GM12801 (cell line): ENCODE data around the gene ATG12.

Experiments
- TF ChIP-seq, protein P1 (sequence below): IDR thresholded peaks from one replicate; pipeline ENCODE4 v1.5.1; 2011; ENCODE audit warnings: control low read depth; ENCODE audit not compliant: insufficient read length; ENCODE audit errors: extremely low read depth

Gene ATG12

DNA sequence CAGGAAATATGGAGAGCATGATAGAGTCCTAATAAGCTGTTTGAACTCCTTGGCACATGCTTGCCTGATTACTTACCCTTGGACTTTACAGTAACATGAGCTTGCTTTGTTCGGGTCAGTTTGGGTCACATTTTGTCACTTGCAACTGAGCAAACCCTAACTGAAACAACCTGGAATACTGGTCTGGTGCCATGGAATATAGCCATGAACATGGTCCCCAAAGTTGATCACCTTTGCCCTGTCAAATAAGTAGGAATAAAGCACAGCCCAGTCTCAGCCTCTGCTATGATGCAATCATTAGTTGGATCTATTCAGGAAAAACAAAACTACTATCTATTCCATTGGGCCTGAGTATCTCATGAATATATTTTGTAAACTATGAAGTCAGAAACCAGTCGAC is 43.1 kb downstream of the ATG12 start:
- TF ChIP-seq, protein P1, sequence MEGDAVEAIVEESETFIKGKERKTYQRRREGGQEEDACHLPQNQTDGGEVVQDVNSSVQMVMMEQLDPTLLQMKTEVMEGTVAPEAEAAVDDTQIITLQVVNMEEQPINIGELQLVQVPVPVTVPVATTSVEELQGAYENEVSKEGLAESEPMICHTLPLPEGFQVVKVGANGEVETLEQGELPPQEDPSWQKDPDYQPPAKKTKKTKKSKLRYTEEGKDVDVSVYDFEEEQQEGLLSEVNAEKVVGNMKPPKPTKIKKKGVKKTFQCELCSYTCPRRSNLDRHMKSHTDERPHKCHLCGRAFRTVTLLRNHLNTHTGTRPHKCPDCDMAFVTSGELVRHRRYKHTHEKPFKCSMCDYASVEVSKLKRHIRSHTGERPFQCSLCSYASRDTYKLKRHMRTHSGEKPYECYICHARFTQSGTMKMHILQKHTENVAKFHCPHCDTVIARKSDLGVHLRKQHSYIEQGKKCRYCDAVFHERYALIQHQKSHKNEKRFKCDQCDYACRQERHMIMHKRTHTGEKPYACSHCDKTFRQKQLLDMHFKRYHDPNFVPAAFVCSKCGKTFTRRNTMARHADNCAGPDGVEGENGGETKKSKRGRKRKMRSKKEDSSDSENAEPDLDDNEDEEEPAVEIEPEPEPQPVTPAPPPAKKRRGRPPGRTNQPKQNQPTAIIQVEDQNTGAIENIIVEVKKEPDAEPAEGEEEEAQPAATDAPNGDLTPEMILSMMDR, result no peak

DNA sequence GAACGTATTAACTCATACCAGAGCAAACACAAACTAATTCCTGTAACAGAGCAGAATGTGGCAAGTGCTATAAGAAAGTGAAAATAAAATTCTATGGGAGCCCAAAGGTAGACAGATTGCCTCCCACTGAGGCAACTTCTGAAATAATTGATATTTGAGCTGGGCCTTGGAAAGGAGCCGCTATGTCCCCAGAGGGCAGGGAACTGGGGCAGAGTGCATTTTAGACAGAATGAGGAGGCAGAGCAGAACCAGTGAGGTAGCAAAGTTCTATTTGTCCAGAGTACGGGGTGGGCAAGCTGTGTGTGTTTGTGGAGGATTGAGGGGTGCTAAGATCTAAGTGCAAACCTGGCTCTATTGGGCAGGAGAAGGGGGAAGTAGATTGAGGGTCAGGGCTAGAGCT is 44.7 kb downstream of the ATG12 start:
- TF ChIP-seq, protein P1, result no peak

DNA sequence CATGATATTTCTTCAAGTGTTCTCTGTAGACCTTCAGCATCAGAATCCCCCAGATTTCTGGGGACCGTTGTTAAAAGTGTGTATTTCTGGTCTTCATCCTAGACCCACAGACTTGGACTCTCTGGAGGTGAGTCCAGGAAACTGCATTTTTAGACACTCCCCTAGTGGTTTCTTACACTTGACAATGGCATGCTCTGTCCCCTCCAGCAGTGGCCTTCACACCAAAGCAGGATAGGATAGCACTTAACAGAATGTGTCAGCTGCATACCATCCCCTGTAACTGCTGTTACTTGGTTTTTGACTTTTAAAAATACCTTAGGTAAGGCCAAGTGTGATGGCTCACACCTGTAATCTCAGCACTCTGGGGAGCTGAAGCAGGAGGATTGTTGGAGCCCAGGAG is 45.7 kb downstream of the ATG12 start:
- TF ChIP-seq, protein P1, result no peak

DNA sequence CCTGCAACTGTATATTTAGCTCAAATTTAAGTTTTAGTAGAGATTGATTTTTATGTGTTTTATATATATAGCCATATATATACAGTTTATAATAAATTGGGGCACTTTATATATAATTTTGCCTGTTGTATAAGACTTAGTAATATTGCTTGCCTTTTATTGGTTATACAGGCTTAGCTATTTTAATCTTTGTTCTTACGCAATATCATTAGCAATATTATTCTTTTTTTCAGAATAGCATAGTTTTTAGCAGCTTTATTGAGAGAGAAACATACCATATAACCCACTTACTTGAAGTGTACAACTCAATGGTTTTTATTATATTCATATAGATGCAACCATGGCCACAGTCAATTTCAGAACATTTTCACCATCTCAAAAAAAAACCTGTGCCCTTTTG is 52.9 kb downstream of the ATG12 start:
- TF ChIP-seq, protein P1, result no peak

DNA sequence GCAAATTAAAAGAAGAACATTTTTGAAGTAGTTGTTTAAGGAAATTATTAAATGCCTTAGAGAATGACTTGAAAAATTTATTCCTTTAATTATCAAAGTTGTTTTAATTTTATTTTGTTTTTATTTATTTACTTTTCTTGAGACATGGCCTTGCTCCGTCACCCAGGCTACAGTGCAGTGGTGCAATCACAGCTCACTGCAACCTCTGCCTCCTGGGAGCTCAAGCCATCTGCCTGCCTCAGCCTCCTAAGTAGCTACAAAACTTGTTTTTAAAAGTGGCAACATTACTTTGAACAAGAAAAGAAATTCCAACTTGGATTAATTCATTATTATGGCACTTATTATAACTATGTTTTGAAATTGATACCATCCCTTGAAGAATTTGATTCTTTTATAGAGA is 53.9 kb downstream of the ATG12 start:
- TF ChIP-seq, protein P1, result no peak

DNA sequence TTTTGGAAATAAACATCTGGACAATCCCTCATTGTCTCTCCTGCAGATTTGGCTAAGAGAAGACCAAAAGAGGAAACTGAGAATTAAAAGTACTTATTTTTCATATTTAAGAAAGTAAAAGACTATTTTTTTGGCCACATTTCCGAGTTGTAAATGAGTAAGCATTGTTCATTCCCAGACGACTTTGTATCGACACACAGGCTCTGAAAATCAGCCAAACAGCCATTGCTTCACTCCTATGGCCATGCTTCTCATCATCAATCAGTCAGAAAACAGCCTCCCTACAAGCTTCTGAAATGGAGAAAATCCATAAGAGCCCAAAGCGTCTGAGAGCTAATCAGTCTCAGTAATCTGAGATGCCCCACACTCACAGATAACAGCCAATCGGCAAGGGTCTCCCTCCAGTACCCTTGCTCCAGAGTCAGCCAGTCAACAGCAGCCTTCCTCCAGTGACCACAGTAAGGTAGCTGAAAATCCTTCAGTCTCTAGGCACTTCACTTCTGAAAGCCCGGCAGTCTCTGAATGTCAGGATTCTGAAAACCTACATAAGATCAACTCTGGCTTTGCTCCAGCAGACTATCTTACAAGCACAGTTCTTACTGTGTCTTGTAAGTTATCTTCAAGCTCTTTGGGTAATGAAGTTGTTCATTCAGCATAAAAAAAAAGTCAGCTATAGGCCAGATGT is 55.8 kb downstream of the ATG12 start:
- TF ChIP-seq, protein P1, result no peak

DNA sequence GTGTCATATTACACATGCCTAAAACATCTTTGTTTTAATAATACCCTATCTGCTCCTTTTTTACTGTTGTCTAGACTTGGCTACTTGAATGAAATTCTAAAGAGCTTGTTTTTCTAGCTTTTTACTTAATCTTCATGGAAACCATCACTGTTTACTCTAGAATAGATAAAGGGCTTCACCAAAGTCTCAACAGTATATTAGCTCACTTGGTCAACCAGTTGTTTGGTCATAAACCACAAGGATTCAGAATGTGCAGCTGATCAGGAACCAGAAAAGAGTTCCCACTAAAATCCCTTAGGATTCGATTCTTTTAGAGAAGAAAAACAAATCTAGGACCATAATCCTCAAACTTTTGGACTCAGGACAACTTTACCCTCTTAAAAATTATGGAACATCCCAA is 62.9 kb downstream of the ATG12 start:
- TF ChIP-seq, protein P1, result no peak
